Memory B cell (primary cell): ENCODE measurements around the gene APOLD1.
A peak's percentile ranks its signal among the peaks of the same experiment; 100 is the strongest.

ENCODE experiments used
- ATAC-seq: fragments of 150-1000 bp; cut with Tn5 transposase; 2 replicates; pipeline ENCODE4 v1.10.0; 2021; ENCODE audit warnings: low read depth, mild to moderate bottlenecking, moderate library complexity
- DNase-seq, 2 donors: peaks; one replicate each; pipeline ENCODE4 v3.0.0; 2022; ENCODE audit warnings: low spot score in 2 of 2
- H3K27ac Mint-ChIP-seq: one replicate; pipeline ENCODE4 v1.8.0; 2022; ENCODE audit warnings: mild to moderate bottlenecking, moderate library complexity, mixed read lengths
- H3K27me3 Mint-ChIP-seq: one replicate; pipeline ENCODE4 v1.8.0; 2022; ENCODE audit warnings: mixed read lengths
- H3K36me3 Mint-ChIP-seq: one replicate; pipeline ENCODE4 v1.8.0; 2022; ENCODE audit warnings: mild to moderate bottlenecking, mixed read lengths
- H3K4me1 Mint-ChIP-seq: one replicate; pipeline ENCODE4 v1.8.0; 2022; ENCODE audit warnings: mixed read lengths
- H3K4me3 Mint-ChIP-seq: one replicate; pipeline ENCODE4 v1.8.0; 2022; ENCODE audit warnings: mild to moderate bottlenecking, moderate library complexity, mixed read lengths
- H3K9me3 Mint-ChIP-seq: one replicate; pipeline ENCODE4 v1.8.0; 2022; ENCODE audit warnings: mixed read lengths

APOLD1 gene

GRCh38 chr12:12770262-12770661 is 15.2 kb upstream of the APOLD1 start:
- DNase-seq (no peak), ATAC-seq (no peak)
- no peak overlapping the region for H3K27ac Mint-ChIP-seq
- no peak overlapping the region for H3K4me3 Mint-ChIP-seq
- no peaks in the 10 kb centered on the region for H3K27me3 Mint-ChIP-seq
- H3K9me3 Mint-ChIP-seq, result peaks cover 5% of the 10 kb centered on the region
- peaks cover 5% of the 10 kb centered on the region for H3K36me3 Mint-ChIP-seq
- H3K4me1 Mint-ChIP-seq, result no peaks in the 10 kb centered on the region

GRCh38 chr12:12774791-12775190 is 10.7 kb upstream of the APOLD1 start:
- no peaks in the 10 kb centered on the region for H3K27me3 Mint-ChIP-seq

GRCh38 chr12:12776261-12776660 is 9.2 kb upstream of the APOLD1 start:
- Mint-ChIP-seq H3K9me3 (peaks cover 2% of the 10 kb centered on the region), H3K4me1 (no peaks in the 10 kb centered on the region), H3K27me3 (no peaks in the 10 kb centered on the region), H3K4me3 (no peak overlapping the region), H3K27ac (no peak overlapping the region), H3K36me3 (no peaks in the 10 kb centered on the region)
- no peak for DNase-seq
- ATAC-seq, result no peak

More at GRCh38 chr12:12774791-12775190, 10.7 kb upstream of the APOLD1 start:
- Mint-ChIP-seq H3K36me3 (peaks cover 1% of the 10 kb centered on the region), H3K4me1 (no peaks in the 10 kb centered on the region), H3K27ac (no peak overlapping the region), H3K9me3 (peaks cover 4% of the 10 kb centered on the region), H3K4me3 (no peak overlapping the region)
- DNase-seq, result no peak
- no peak for ATAC-seq

DNA sequence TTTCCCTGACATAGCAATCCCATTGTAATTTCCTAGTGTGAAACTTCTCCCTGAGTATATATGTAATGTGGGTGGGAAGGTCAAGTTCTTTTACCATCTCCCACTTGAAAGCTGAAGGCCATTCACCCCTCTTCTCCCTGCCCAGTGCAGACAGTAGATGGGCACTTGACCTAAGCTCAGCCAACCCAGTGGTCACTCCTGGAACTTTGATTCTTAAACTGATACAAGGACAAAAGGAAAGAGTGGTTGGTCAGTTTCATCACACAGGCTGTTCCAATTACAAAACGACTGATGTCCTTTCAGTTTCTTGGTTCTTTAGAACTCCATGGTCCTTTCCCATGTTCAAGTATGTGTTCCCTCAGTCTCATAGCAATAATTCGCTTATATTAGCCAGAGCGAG is 8.4 kb upstream of the APOLD1 start:
- Mint-ChIP-seq H3K4me1 (no peaks in the 10 kb centered on the region), H3K27me3 (no peaks in the 10 kb centered on the region), H3K36me3 (no peaks in the 10 kb centered on the region), H3K9me3 (peaks cover 2% of the 10 kb centered on the region), H3K4me3 (no peak overlapping the region), H3K27ac (no peak overlapping the region)
- no peak for DNase-seq
- no peak for ATAC-seq

DNA sequence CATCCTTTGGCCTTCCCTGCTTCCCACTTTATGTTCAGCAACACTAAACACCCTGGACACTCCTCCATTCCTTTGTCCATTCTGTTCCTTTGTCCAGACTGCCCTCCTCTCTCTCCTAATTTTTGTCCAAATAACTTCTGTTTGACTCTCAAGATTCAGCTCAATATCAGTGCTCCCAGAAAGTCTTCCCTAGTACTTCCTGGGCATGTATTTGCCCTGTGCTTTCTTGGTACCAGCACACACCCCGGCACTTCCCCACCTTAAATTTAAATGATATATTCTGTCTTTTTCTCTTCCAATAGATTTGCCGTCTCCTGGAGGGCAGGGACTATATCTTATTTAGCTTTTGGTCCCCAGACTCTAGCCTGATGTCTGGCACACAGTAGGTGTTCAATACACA is 6.5 kb upstream of the APOLD1 start:
- Mint-ChIP-seq H3K9me3 (no peaks in the 10 kb centered on the region), H3K36me3 (no peaks in the 10 kb centered on the region), H3K27ac (no peak overlapping the region), H3K4me1 (no peaks in the 10 kb centered on the region), H3K4me3 (no peak overlapping the region), H3K27me3 (no peaks in the 10 kb centered on the region)
- ATAC-seq, result no peak
- DNase-seq, result no peak

GRCh38 chr12:12779529-12779928 is 5.9 kb upstream of the APOLD1 start:
- no peak for ATAC-seq

DNA sequence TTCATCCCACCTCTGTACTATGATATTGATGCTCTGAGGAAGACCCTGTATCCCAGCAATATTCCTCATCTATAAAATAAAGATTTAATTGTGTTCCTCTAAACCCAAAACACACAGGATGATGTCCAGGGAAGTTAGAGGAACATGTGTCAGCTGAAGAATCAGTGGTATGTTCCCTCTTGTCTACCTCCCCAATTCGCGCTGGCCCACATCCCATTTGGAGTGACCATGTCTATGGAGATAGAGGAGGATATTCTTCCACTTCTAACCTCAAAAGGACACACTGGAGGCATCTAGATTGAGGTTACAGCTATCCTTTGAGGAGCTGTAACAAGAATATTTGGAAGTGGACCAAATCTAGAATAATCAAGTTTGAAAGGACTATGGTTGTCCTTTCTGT is 1.3 kb upstream of the APOLD1 start:
- Mint-ChIP-seq H3K4me3 (no peak overlapping the region), H3K4me1 (peaks cover 6% of the 10 kb centered on the region), H3K27me3 (no peaks in the 10 kb centered on the region), H3K27ac (no peak overlapping the region), H3K36me3 (no peaks in the 10 kb centered on the region), H3K9me3 (no peaks in the 10 kb centered on the region)
- ATAC-seq (no peak), DNase-seq (no peak)

More at GRCh38 chr12:12779529-12779928, 5.9 kb upstream of the APOLD1 start:
- Mint-ChIP-seq H3K27ac (no peak overlapping the region), H3K4me1 (no peaks in the 10 kb centered on the region), H3K36me3 (no peaks in the 10 kb centered on the region), H3K27me3 (no peaks in the 10 kb centered on the region), H3K9me3 (no peaks in the 10 kb centered on the region), H3K4me3 (no peak overlapping the region)
- no peak for DNase-seq

- Mint-ChIP-seq H3K27ac (no peak overlapping the region), H3K9me3 (no peaks in the 10 kb centered on the region), H3K36me3 (no peaks in the 10 kb centered on the region), H3K4me3 (peak overlapping the region; percentile 85), H3K27me3 (no peaks in the 10 kb centered on the region), H3K4me1 (peaks cover 8% of the 10 kb centered on the region)
- DNase-seq, result no peak
- ATAC-seq, result peak; percentile 2
These were observed 869 bp downstream of the APOLD1 start for GRCh38 chr12:12786351-12786705.

DNA sequence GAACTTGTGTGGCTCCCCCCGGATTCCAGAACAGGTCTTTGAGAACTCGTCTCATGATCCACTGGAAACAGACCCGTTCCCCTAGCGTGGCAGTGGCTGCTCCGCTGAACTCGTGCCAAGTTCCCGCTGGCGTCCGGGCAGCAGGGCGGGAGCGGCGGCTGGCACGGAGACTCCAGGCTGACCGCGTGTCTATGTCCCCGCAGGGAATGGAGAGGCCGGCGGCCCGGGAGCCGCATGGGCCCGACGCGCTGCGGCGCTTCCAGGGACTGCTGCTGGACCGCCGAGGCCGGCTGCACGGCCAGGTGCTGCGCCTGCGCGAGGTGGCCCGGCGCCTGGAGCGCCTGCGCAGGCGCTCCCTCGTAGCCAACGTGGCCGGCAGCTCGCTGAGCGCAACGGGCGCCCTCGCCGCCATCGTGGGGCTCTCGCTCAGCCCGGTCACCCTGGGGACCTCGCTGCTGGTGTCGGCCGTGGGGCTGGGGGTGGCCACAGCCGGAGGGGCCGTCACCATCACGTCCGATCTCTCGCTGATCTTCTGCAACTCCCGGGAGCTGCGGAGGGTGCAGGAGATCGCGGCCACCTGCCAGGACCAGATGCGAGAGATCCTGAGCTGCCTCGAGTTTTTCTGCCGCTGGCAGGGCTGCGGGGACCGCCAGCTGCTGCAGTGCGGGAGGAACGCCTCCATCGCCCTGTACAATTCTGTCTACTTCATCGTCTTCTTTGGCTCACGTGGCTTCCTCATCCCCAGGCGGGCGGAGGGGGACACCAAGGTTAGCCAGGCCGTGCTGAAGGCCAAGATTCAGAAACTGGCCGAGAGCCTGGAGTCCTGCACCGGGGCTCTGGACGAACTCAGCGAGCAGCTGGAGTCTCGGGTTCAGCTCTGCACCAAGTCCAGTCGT is 1.5 kb downstream of the APOLD1 start:
- Mint-ChIP-seq H3K9me3 (no peaks in the 10 kb centered on the region), H3K27ac (peak overlapping the region; percentile 83), H3K4me1 (peaks cover 8% of the 10 kb centered on the region), H3K4me3 (peak overlapping the region; percentile 85), H3K36me3 (no peaks in the 10 kb centered on the region), H3K27me3 (no peaks in the 10 kb centered on the region)
- DNase-seq (peak; percentile 54 to 68), ATAC-seq (peak; percentile 84)

GRCh38 chr12:12788131-12788530 is 2.7 kb downstream of the APOLD1 start:
- H3K9me3 Mint-ChIP-seq, result no peaks in the 10 kb centered on the region
- peaks cover 8% of the 10 kb centered on the region for H3K4me1 Mint-ChIP-seq
- ATAC-seq, result no peak
- peak overlapping the region; percentile 76 for H3K27ac Mint-ChIP-seq
- no peaks in the 10 kb centered on the region for H3K36me3 Mint-ChIP-seq
- DNase-seq, result no peak
- peak overlapping the region; percentile 85 for H3K4me3 Mint-ChIP-seq
- no peaks in the 10 kb centered on the region for H3K27me3 Mint-ChIP-seq

- ATAC-seq (peak; percentile 73), DNase-seq (peak; percentile 40 to 63)
- Mint-ChIP-seq H3K4me1 (peaks cover 8% of the 10 kb centered on the region), H3K27ac (peak overlapping the region; percentile 76), H3K9me3 (no peaks in the 10 kb centered on the region), H3K27me3 (no peaks in the 10 kb centered on the region), H3K36me3 (no peaks in the 10 kb centered on the region), H3K4me3 (peak overlapping the region; percentile 85)
These were observed 3.4 kb downstream of the APOLD1 start for GRCh38 chr12:12788675-12789368.

GRCh38 chr12:12790956-12791355 is 5.5 kb downstream of the APOLD1 start:
- Mint-ChIP-seq H3K27me3 (no peaks in the 10 kb centered on the region), H3K4me1 (peaks cover 8% of the 10 kb centered on the region), H3K27ac (no peak overlapping the region), H3K9me3 (no peaks in the 10 kb centered on the region), H3K36me3 (no peaks in the 10 kb centered on the region), H3K4me3 (no peak overlapping the region)
- no peak for ATAC-seq
- DNase-seq, result no peak

DNA sequence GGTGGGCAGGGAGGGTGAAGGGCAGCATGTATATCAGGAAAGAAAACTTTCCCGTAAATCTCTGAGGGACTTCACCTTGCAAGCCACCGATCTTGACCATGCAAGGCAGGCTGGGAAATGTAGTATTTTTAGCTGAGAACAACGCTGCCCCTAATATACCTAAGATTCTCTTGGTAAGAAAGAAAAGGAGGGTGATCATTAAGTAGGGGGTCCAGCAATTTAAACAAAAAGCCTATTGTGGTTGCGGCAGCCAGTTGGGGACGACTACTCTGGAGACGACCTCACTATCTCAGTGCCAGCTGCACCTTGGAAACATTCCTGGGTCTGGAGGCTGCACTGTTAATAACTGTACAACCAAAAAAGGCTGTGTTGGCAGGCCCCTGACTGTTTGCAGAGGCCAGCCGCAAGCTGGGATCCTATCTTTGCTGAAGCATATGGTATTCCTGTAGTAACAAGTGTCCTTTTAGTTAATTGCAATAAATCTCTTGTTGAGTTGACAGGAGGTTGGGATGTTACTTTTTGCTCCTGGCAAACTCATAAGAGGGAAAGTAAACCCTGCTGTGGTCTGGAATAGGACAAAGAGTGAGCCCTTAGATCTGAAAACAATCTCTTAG is 6.4 kb downstream of the APOLD1 start:
- no peak for ATAC-seq
- no peaks in the 10 kb centered on the region for H3K36me3 Mint-ChIP-seq
- H3K9me3 Mint-ChIP-seq, result no peaks in the 10 kb centered on the region
- no peaks in the 10 kb centered on the region for H3K27me3 Mint-ChIP-seq
- H3K4me1 Mint-ChIP-seq, result peaks cover 8% of the 10 kb centered on the region
- no peak overlapping the region for H3K27ac Mint-ChIP-seq
- no peak for DNase-seq
- H3K4me3 Mint-ChIP-seq, result no peak overlapping the region

- ATAC-seq (no peak), DNase-seq (no peak)
- Mint-ChIP-seq H3K36me3 (no peaks in the 10 kb centered on the region), H3K27ac (no peak overlapping the region), H3K4me3 (no peak overlapping the region), H3K27me3 (no peaks in the 10 kb centered on the region), H3K4me1 (peaks cover 9% of the 10 kb centered on the region), H3K9me3 (no peaks in the 10 kb centered on the region)
These were observed 7.0 kb downstream of the APOLD1 start for GRCh38 chr12:12792421-12792820.
